IPS-18a (cell line): ENCODE results near the gene PPAT.
"Not testable (repeated sequence)": the region's sequence is repeated elsewhere in the genome, so short reads cannot be mapped to it uniquely, and the experiment has no call there.

Experiments used
- H3K27ac ChIP-seq: one replicate; pipeline ENCODE4 v1.5.1; 2013; ENCODE audit warnings: low read length
- H3K27me3 ChIP-seq: one replicate; pipeline ENCODE4 v1.6.1; 2013; ENCODE audit warnings: mild to moderate bottlenecking, low read length; ENCODE audit not compliant: control insufficient read depth, insufficient read depth
- H3K36me3 ChIP-seq: one replicate; pipeline ENCODE4 v1.6.1; 2013; ENCODE audit warnings: low read depth, low read length; ENCODE audit not compliant: control insufficient read depth
- H3K4me1 ChIP-seq: one replicate; pipeline ENCODE4 v1.6.1; 2013; ENCODE audit warnings: low read depth, low read length; ENCODE audit not compliant: control insufficient read depth
- H3K4me3 ChIP-seq: one replicate; pipeline ENCODE4 v1.5.1; 2013; ENCODE audit warnings: low read length
- H3K9ac ChIP-seq: one replicate; pipeline ENCODE4 v1.6.1; 2013; ENCODE audit warnings: mild to moderate bottlenecking, low read length, moderate library complexity
- H3K9me3 ChIP-seq: one replicate; pipeline ENCODE4 v1.6.1; 2013; ENCODE audit warnings: low read depth, low read length; ENCODE audit not compliant: control insufficient read depth

The PPAT gene

GRCh38 chr4:56374956-56375355 is 60.5 kb downstream of the PPAT start:
- H3K9me3 ChIP-seq, result no peaks in the 10 kb centered on the region
- H3K9ac ChIP-seq, result no peak overlapping the region
- no peak overlapping the region for H3K27ac ChIP-seq
- no peak overlapping the region for H3K4me3 ChIP-seq
- H3K4me1 ChIP-seq, result no peaks in the 10 kb centered on the region
- peaks cover 12% of the 10 kb centered on the region for H3K36me3 ChIP-seq
- H3K27me3 ChIP-seq, result no peaks in the 10 kb centered on the region

- no peak overlapping the region for H3K9ac ChIP-seq
- peaks cover 12% of the 10 kb centered on the region for H3K36me3 ChIP-seq
- no peaks in the 10 kb centered on the region for H3K9me3 ChIP-seq
- no peak overlapping the region for H3K27ac ChIP-seq
- H3K4me3 ChIP-seq, result no peak overlapping the region
- no peaks in the 10 kb centered on the region for H3K4me1 ChIP-seq
- no peaks in the 10 kb centered on the region for H3K27me3 ChIP-seq
Measured at GRCh38 chr4:56372774-56373173, 62.6 kb downstream of the PPAT start.

- Histone ChIP-seq H3K36me3 (peaks cover 12% of the 10 kb centered on the region), H3K4me3 (no peak overlapping the region), H3K9ac (no peak overlapping the region), H3K27ac (no peak overlapping the region), H3K27me3 (no peaks in the 10 kb centered on the region), H3K9me3 (no peaks in the 10 kb centered on the region), H3K4me1 (no peaks in the 10 kb centered on the region)
Measured at GRCh38 chr4:56371426-56372220, 63.8 kb downstream of the PPAT start.

- Histone ChIP-seq H3K36me3 (peaks cover 12% of the 10 kb centered on the region), H3K4me3 (no peak overlapping the region), H3K9me3 (no peaks in the 10 kb centered on the region), H3K27me3 (no peaks in the 10 kb centered on the region), H3K27ac (no peak overlapping the region), H3K9ac (no peak overlapping the region), H3K4me1 (no peaks in the 10 kb centered on the region)
Measured at GRCh38 chr4:56370377-56370776, 65.0 kb downstream of the PPAT start.

- not testable (repeated sequence) for H3K9ac ChIP-seq, H3K27me3 ChIP-seq, H3K4me1 ChIP-seq, H3K4me3 ChIP-seq, H3K27ac ChIP-seq, H3K9me3 ChIP-seq, H3K36me3 ChIP-seq
Measured at GRCh38 chr4:56362981-56363380, 72.4 kb downstream of the PPAT start.

GRCh38 chr4:56360071-56360470 is 75.3 kb downstream of the PPAT start:
- no peak overlapping the region for H3K9ac ChIP-seq
- H3K4me1 ChIP-seq, result no peaks in the 10 kb centered on the region
- H3K4me3 ChIP-seq, result no peak overlapping the region
- H3K36me3 ChIP-seq, result peaks cover 1% of the 10 kb centered on the region
- H3K27me3 ChIP-seq, result no peaks in the 10 kb centered on the region
- H3K9me3 ChIP-seq, result peaks cover 6% of the 10 kb centered on the region
- no peak overlapping the region for H3K27ac ChIP-seq

- Histone ChIP-seq H3K36me3 (peaks cover 3% of the 10 kb centered on the region), H3K9ac (no peak overlapping the region), H3K27ac (no peak overlapping the region), H3K4me3 (no peak overlapping the region), H3K4me1 (no peaks in the 10 kb centered on the region), H3K9me3 (no peaks in the 10 kb centered on the region), H3K27me3 (no peaks in the 10 kb centered on the region)
Measured at GRCh38 chr4:56356650-56357049, 78.8 kb downstream of the PPAT start.

GRCh38 chr4:56348576-56348975 is 86.8 kb downstream of the PPAT start:
- Histone ChIP-seq H3K4me1 (peaks cover 8% of the 10 kb centered on the region), H3K9me3 (no peaks in the 10 kb centered on the region), H3K36me3 (peaks cover 6% of the 10 kb centered on the region), H3K27me3 (no peaks in the 10 kb centered on the region), H3K9ac (no peak overlapping the region), H3K27ac (no peak overlapping the region), H3K4me3 (no peak overlapping the region)

GRCh38 chr4:56345458-56345857 is 90.0 kb downstream of the PPAT start:
- Histone ChIP-seq H3K4me1 (peaks cover 8% of the 10 kb centered on the region), H3K36me3 (peaks cover 6% of the 10 kb centered on the region), H3K27me3 (no peaks in the 10 kb centered on the region), H3K4me3 (no peak overlapping the region), H3K9me3 (no peaks in the 10 kb centered on the region), H3K27ac (no peak overlapping the region), H3K9ac (no peak overlapping the region)
